Stimulated activated naive B cell treated with anti-CD40 and anti-IgM and Interleukin-4, amounts not matched to agents 10 μg/mL and 1 μg/mL and 100 μg/mL, for 72 hours (primary cell): ENCODE data around the gene PTPA.
"Not testable (repeated sequence)": the region's sequence is repeated elsewhere in the genome, so short reads cannot be mapped to it uniquely, and the experiment has no call there.

Source experiments
- ATAC-seq, 2 donors: fragments of 150-1000 bp; cut with Tn5 transposase; replicated peaks; 2 replicates each; pipeline ENCODE4 v1.10.0; 2021; ENCODE audit warnings: moderate library complexity in 1 of 2
- DNase-seq: peaks from one replicate; pipeline ENCODE4 v3.0.0; 2021
- H3K27ac Mint-ChIP-seq: one replicate; pipeline ENCODE4 v1.8.0; 2022; ENCODE audit warnings: mild to moderate bottlenecking, mixed read lengths
- H3K27me3 Mint-ChIP-seq, 2 donors: one replicate each; pipeline ENCODE4 v1.8.0; 2022; ENCODE audit warnings: mixed read lengths in 2 of 2
- H3K36me3 Mint-ChIP-seq, 2 donors: one replicate each; pipeline ENCODE4 v1.8.0; 2022; ENCODE audit warnings: mixed read lengths in 2 of 2, mild to moderate bottlenecking in 1 of 2
- H3K4me1 Mint-ChIP-seq, 2 donors: one replicate each; pipeline ENCODE4 v1.8.0; 2022; ENCODE audit warnings: mixed read lengths in 2 of 2, mild to moderate bottlenecking in 1 of 2
- H3K4me3 Mint-ChIP-seq, 2 donors: one replicate each; pipeline ENCODE4 v1.8.0; 2022; ENCODE audit warnings: mild to moderate bottlenecking in 2 of 2, mixed read lengths in 2 of 2, moderate library complexity in 1 of 2
- H3K9me3 Mint-ChIP-seq, 2 donors: one replicate each; pipeline ENCODE4 v1.8.0; 2022; ENCODE audit warnings: mixed read lengths in 2 of 2, mild to moderate bottlenecking in 1 of 2

PTPA gene

DNA sequence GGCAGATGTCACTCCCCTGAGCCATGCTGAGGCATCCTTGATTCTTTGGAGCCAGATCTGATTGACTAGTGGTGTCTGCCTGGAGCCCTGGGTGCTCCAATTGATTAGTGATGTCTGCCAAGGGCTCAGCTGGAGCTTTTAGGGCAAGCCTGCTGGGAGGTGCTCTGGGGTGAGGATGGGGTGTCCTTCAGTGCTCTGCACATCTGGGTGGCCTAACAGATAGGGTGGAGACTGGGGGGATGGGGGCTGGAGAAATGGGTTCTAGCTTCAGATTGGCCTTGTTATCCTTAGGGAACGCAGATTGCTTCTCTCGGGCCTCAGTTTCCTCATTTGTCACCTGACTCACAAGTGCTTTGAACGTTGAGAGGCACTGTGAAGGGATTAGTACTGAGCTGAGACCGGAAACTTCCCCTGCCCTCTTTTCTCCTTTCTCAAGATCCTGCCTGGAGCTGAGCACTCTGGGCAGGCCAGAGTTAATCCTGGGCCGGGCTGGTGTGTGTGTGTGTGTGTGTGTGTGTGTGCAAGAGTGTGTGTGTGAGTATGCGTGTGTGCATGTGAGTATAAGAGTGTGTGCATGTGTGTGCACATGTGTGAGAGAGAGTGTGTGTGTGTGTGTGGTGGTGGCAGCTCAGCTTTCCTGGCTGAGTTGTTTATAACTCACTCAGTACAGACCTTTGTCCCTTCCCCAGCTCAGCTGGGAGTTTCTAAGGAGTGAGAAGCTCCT is 72.4 kb downstream of the PTPA start:
- H3K27me3 Mint-ChIP-seq, result peaks cover 25 to 42% of the 10 kb centered on the region in 2 donors
- no peak for DNase-seq
- ATAC-seq, result peak in 1 of 2 donors; percentile 18
- H3K36me3 Mint-ChIP-seq, result no peaks in the 10 kb centered on the region
- H3K9me3 Mint-ChIP-seq, result peaks cover 0 to 3% of the 10 kb centered on the region in 2 donors
- H3K27ac Mint-ChIP-seq, result no peak overlapping the region
- peaks cover 2 to 3% of the 10 kb centered on the region in 2 donors for H3K4me1 Mint-ChIP-seq
- no peak overlapping the region for H3K4me3 Mint-ChIP-seq

DNA sequence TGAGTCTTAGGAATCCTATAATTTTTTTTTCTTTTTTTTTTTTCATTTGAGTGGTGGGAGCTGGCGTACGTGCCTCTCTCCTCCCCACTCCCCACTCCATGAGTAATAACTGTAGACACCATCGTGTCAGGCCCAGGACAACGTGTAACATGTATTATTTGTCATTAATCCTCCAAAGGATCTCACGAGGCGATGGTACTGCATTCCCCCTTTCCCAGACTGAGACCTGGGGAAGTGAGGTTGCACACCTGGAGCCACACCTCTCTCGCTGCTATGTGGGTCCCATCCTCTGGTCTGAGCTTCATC is 73.0 kb downstream of the PTPA start:
- no peak overlapping the region for H3K27ac Mint-ChIP-seq
- no peaks in the 10 kb centered on the region for H3K4me1 Mint-ChIP-seq
- H3K9me3 Mint-ChIP-seq, result peaks cover 0 to 3% of the 10 kb centered on the region in 2 donors
- peaks cover 21 to 37% of the 10 kb centered on the region in 2 donors for H3K27me3 Mint-ChIP-seq
- no peak for DNase-seq
- no peak overlapping the region for H3K4me3 Mint-ChIP-seq
- no peaks in the 10 kb centered on the region for H3K36me3 Mint-ChIP-seq
- no peak for ATAC-seq

DNA sequence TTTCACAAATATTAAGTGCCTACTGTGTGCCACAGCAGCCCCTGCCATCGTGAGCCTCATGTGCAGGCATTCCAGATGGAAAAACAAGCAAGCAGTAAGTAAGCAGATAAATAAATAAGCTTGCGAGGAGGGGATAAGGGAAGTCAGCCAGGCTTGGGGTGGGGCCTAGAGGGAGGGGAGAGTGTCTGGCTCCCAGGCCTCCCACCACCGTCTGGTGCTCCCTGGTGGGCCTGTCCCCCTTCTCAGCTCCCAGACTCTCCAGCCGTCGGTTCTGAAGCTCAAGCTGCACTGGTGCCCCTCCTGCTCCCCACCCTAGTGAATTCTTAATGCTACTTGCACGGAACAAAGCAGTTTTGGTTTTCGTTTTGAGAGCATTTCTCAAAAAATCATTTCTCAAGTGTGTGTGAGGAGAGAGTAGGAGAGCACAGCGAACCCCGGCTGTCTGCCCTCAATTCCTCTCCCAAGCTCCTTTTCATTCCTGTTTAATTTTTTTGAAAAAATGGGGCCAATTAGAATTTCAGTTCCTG is 73.4 kb downstream of the PTPA start:
- no peak for DNase-seq
- no peaks in the 10 kb centered on the region for H3K36me3 Mint-ChIP-seq
- peaks cover 21 to 33% of the 10 kb centered on the region in 2 donors for H3K27me3 Mint-ChIP-seq
- no peak overlapping the region for H3K4me3 Mint-ChIP-seq
- peaks cover 0 to 3% of the 10 kb centered on the region in 2 donors for H3K9me3 Mint-ChIP-seq
- H3K4me1 Mint-ChIP-seq, result no peaks in the 10 kb centered on the region
- ATAC-seq, result no peak
- H3K27ac Mint-ChIP-seq, result no peak overlapping the region

DNA sequence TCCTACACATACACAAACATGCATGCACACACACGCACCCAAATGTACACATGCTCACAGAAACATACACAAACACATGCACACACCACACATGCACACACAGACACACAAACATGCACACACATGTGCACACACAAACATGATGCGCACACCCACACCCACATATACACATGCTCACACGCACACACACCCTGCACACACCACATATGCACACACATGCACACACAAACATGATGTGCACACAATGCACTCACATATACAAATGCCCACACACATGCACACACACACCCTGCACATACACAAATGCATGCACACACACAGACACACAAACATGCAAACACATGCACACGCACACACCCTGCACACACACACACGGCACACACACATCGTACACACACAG is 74.2 kb downstream of the PTPA start:
- ATAC-seq (no peak), DNase-seq (no peak)
- Mint-ChIP-seq H3K27ac (no peak overlapping the region), H3K27me3 (peaks cover 21 to 28% of the 10 kb centered on the region in 2 donors), H3K4me1 (no peaks in the 10 kb centered on the region), H3K36me3 (no peaks in the 10 kb centered on the region), H3K9me3 (peaks cover 0 to 3% of the 10 kb centered on the region in 2 donors), H3K4me3 (no peak overlapping the region)

DNA sequence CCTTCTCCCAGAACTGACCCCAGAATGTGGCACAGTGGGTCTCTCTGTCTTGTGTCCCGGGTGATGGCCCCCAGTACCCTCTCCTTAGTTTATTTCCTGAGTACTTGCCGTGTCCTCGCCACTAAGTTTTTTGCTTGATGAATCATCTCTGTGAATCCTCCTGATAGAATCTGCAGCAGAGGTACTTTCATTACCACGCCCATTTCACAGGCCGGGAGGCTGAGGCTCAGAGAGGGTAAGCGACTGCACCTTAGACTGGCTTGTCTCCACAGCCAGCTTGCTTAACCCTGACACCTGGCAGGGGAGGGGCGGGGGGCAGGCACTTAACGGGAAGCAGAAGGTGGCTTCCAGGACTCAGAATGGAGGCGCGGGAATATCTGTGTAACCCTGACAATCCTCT is 74.8 kb downstream of the PTPA start:
- Mint-ChIP-seq H3K27ac (no peak overlapping the region), H3K36me3 (no peaks in the 10 kb centered on the region), H3K9me3 (peaks cover 0 to 3% of the 10 kb centered on the region in 2 donors), H3K4me1 (no peaks in the 10 kb centered on the region), H3K27me3 (peaks cover 21 to 28% of the 10 kb centered on the region in 2 donors), H3K4me3 (no peak overlapping the region)
- ATAC-seq (no peak), DNase-seq (no peak)

DNA sequence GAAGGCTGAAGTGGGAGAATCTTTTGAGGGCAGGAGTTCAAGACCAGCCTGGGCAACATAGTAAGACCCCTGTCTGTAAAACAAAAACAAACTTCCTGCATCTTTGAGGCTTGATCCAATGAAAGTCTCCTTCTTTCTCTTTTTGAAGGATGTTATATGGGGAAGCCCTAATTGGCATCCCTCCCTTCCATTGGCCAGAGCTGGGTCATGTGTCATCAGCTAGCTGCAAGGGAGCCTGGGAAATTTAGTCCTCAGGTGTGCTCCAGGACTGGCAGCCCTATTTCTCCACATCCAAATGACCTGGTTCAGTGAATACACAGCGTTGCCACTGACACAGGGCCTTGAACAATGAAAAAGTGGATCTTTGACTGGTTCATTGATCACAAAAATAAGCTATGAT is 75.8 kb downstream of the PTPA start:
- Mint-ChIP-seq H3K36me3 (no peaks in the 10 kb centered on the region), H3K4me1 (no peaks in the 10 kb centered on the region), H3K4me3 (no peak overlapping the region), H3K27ac (no peak overlapping the region), H3K27me3 (peaks cover 11 to 24% of the 10 kb centered on the region in 2 donors), H3K9me3 (peaks cover 0 to 3% of the 10 kb centered on the region in 2 donors)
- ATAC-seq (no peak), DNase-seq (no peak)

DNA sequence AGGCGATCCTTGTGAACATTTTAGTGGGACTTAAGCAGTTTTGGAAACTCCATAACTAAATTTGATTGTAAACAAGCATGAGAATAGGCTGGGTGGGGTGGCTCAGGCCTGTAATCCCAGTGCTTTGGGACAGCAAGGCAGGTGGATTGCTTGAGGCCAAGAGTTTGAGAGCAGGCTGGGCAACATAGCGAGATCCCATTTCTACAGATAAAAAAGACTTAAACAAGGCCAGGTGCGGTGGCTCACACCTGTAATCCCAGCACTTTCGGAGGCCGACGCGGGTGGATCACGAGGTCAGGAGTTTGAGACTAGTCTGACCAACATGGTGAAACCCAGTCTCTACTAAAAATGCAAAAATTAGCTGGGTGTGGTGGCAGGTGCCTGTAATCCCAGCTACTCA is 78.8 kb downstream of the PTPA start:
- H3K9me3 Mint-ChIP-seq, H3K4me3 Mint-ChIP-seq, H3K27ac Mint-ChIP-seq, DNase-seq, ATAC-seq, H3K4me1 Mint-ChIP-seq, H3K36me3 Mint-ChIP-seq: not testable (repeated sequence)
- H3K27me3 Mint-ChIP-seq, result peaks cover 27 to 40% of the 10 kb centered on the region in 2 donors

DNA sequence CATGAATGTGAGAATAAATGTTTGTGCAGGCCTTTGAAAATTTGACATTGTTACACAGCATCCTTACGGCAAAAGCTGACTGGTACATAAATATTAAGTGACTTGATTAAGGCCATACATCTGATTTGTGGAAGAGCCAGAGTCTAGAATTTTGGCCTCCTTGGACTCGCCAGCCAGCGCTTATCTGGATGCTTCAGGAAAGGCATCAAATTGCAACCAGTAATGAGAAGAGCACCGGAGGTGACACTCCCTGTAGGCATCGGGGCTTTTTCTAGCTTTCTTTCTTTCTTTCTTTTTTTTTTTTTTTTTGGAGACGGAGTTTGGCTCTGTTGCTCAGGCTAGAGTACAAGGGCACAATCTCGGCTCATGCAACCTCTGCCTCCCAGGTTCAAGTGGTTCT is 80.0 kb downstream of the PTPA start:
- DNase-seq (no peak), ATAC-seq (no peak)
- H3K9me3 Mint-ChIP-seq, result peaks cover 0 to 3% of the 10 kb centered on the region in 2 donors

DNA sequence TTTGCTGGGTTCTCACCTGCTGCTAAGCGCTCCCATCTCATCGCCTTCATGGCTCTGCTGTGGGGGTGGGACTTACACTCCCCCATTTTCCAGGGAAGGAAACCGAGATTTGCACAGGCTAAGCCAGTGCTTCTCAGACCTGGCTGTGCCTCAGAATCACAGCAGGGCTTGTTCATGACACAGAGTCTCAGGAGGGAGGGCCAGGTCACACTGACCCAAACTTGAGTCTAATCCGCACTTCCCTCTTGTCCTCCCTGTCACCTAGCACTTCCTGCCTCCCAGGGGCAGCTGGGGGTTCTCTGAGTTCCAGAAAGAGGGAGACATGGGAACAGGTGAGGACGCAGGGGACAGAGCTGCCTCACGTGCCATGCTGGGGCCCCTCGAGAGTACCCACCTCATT is 82.4 kb downstream of the PTPA start:
- ATAC-seq (no peak), DNase-seq (no peak)
- no peaks in the 10 kb centered on the region for H3K36me3 Mint-ChIP-seq
- H3K9me3 Mint-ChIP-seq, result no peaks in the 10 kb centered on the region
- H3K27me3 Mint-ChIP-seq, result peaks cover 34 to 65% of the 10 kb centered on the region in 2 donors
- no peak overlapping the region for H3K27ac Mint-ChIP-seq
- H3K4me1 Mint-ChIP-seq, result no peaks in the 10 kb centered on the region
- H3K4me3 Mint-ChIP-seq, result no peak overlapping the region

More for the DNA sequence above, 80.0 kb downstream of the PTPA start:
- Mint-ChIP-seq H3K4me3 (no peak overlapping the region), H3K27ac (no peak overlapping the region), H3K27me3 (peaks cover 23 to 42% of the 10 kb centered on the region in 2 donors), H3K4me1 (no peaks in the 10 kb centered on the region), H3K36me3 (no peaks in the 10 kb centered on the region)

DNA sequence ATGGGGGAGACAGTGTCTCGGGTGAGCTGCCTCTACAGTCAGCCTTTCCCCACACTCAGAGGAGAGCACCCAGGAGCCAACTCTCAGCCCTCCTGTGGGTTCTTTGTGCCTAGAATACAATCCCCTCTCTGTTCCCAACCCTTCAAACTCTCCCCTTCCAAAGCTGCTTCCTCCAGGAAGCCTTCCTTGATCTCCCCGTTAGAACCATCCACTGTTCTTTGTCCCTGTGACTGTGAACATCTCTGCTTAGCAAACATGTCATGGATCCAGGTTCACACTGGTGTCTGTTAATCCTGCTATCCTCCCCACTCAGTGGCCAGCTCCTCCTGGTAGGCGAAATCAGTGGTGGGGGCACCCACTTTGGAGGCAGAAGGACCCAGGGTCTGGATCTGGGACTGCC is 83.0 kb downstream of the PTPA start:
- Mint-ChIP-seq H3K27me3 (peaks cover 35 to 70% of the 10 kb centered on the region in 2 donors), H3K4me1 (no peaks in the 10 kb centered on the region), H3K36me3 (no peaks in the 10 kb centered on the region), H3K27ac (no peak overlapping the region), H3K4me3 (no peak overlapping the region), H3K9me3 (no peaks in the 10 kb centered on the region)
- DNase-seq (no peak), ATAC-seq (no peak)

DNA sequence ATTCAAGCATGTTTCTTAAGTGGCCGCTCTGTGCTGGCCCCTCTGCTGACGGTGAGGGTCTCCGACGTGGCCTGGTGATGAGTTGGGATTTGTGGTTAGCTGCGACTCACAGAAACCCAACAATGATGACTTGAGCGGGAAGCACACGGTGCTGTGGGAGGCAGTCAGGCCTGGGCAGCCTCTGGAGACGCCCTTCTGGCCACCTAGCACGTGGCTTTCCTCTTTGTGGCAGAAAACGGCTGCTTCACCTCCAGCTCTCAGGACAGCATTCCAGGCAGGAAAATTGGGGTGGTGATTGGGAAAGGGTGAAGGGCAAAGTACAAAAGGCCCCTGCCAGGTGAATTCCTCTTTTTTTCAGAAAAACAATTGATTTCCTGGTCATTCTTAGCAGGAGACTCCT is 84.4 kb downstream of the PTPA start:
- H3K4me3 Mint-ChIP-seq, result no peak overlapping the region
- DNase-seq, result no peak
- ATAC-seq, result no peak
- no peaks in the 10 kb centered on the region for H3K36me3 Mint-ChIP-seq
- H3K27me3 Mint-ChIP-seq, result peaks cover 35 to 71% of the 10 kb centered on the region in 2 donors
- H3K27ac Mint-ChIP-seq, result no peak overlapping the region
- peaks cover 0 to 1% of the 10 kb centered on the region in 2 donors for H3K9me3 Mint-ChIP-seq
- H3K4me1 Mint-ChIP-seq, result no peaks in the 10 kb centered on the region

DNA sequence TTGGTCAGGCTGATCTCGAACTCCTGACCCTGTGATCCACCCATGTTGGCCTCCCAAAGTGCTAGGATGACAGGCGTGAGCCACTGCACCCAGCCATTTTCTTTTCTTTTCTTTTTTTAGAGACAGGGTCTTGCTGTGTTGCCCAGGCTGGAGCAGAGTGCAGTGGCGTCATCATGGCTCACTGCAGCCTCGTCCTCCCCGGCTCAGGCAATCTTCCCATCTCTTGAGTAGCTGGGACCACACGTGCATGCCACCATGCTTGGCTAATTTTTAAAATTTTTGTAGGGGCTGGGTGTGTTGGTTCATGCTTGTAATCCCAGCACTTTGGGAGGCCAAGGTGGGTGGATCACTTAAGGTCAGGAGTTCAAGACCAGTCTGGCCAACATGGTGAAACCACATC is 85.8 kb downstream of the PTPA start:
- H3K36me3 Mint-ChIP-seq, H3K4me3 Mint-ChIP-seq, DNase-seq, H3K27ac Mint-ChIP-seq, ATAC-seq, H3K4me1 Mint-ChIP-seq, H3K9me3 Mint-ChIP-seq: not testable (repeated sequence)
- H3K27me3 Mint-ChIP-seq, result peaks cover 35 to 64% of the 10 kb centered on the region in 2 donors

DNA sequence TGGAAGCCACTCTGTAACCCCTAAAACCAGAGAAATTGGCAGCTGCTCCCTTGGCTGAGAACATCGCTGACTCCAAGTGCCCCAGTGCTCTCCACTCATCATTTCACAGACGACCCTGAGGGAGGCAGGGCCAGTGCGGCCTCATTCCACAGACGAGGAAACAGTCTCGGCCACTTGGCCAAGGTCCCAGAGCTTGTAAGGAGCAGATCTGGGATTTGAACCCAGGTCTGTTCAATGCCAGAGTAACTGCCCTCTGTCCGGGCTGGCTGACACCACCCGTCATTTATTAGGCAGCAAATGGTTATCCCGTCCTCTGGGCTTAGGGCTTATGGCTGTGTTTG is 86.7 kb downstream of the PTPA start:
- no peak overlapping the region for H3K27ac Mint-ChIP-seq
- DNase-seq (no peak), ATAC-seq (no peak)
- H3K36me3 Mint-ChIP-seq, result no peaks in the 10 kb centered on the region
- H3K9me3 Mint-ChIP-seq, result peaks cover 0 to 1% of the 10 kb centered on the region in 2 donors
- no peak overlapping the region for H3K4me3 Mint-ChIP-seq
- peaks cover 31 to 58% of the 10 kb centered on the region in 2 donors for H3K27me3 Mint-ChIP-seq
- peaks cover 0 to 6% of the 10 kb centered on the region in 2 donors for H3K4me1 Mint-ChIP-seq
